Endothelial cell of umbilical vein (primary cell): ENCODE measurements around the gene EMX1. TPM values are rescaled to one million over a fixed set of nuclear protein-coding genes. Genes with fewer than 3 reads are reported as not detected.

Experiments used
- BruUV-seq: library from RNA; stranded (reverse); fragments of 400-500 nt; replicated peaks from 2 replicates; lab custom pipeline; 2021; lab: Mats Ljungman, UMichigan
- CTCF ChIA-PET: fragments of 300-600, 350-600 bp; sonication (Branson Sonifier 250); formaldehyde crosslinking; loops from one replicate; lab custom pipeline; 2021; ENCODE audit warnings: antibody characterized with exemption, inconsistent platforms; lab: Charles Lee
- POLR2A ChIA-PET: fragments of 300-600, 350-600 bp; sonication (Branson Sonifier 250); formaldehyde crosslinking; loops from one replicate; lab custom pipeline; 2021; ENCODE audit warnings: antibody characterized with exemption, inconsistent platforms; lab: Charles Lee
- DNase-seq: peaks from one replicate; pipeline ENCODE4 v3.0.0-alpha.2; 2011; ENCODE audit warnings: low read depth, low spot score
- FAIRE-seq: peaks from 2 replicates; lab custom pipeline; 2011; peaks lifted over from hg19 to GRCh38; lab: Jason Lieb, UNC
- H2AFZ ChIP-seq: 2 replicates; pipeline ENCODE4 v1.6.0; 2012; ENCODE audit warnings: low read depth, low read length, control low read depth, inconsistent platforms
- H3K27ac ChIP-seq: 2 replicates; pipeline ENCODE4 v1.5.1; 2011; ENCODE audit warnings: low read depth, mild to moderate bottlenecking, control low read depth, low read length, moderate library complexity; ENCODE audit not compliant: insufficient read depth
- H3K27me3 ChIP-seq, 2 experiments: 2 replicates each; pipeline versions ENCODE4 v1.6.0 to v1.6.1; 2011; ENCODE audit warnings: low read length in 2 of 2, mixed read lengths in 1 of 2; ENCODE audit not compliant: control insufficient read depth in 2 of 2, insufficient read depth in 2 of 2
- H3K36me3 ChIP-seq, 2 experiments: 2 replicates in 1 of 2; 3 replicates in 1 of 2; pipeline ENCODE4 v1.5.1; 2011; ENCODE audit warnings: low read length in 2 of 2, mild to moderate bottlenecking in 1 of 2, moderate library complexity in 1 of 2; ENCODE audit not compliant: control insufficient read depth in 2 of 2, insufficient read depth in 2 of 2; ENCODE audit errors: extremely low read depth in 1 of 2
- H3K4me1 ChIP-seq: 3 replicates; pipeline ENCODE4 v1.5.1; 2011; ENCODE audit warnings: mild to moderate bottlenecking, low read length; ENCODE audit not compliant: control insufficient read depth, insufficient read depth; ENCODE audit errors: extremely low read depth
- H3K4me2 ChIP-seq: 2 replicates; pipeline ENCODE4 v1.6.1; 2011; ENCODE audit warnings: low read length, control low read depth, mixed read lengths; ENCODE audit not compliant: insufficient read depth
- H3K4me3 ChIP-seq, 3 experiments: fragments of 200-600 bp in 1 of 3; sonication (generic), shearing (Covaris generic) in 1 of 3; replicated peaks in 1 of 3; 2 replicates each; pipeline ENCODE4 v1.5.1; 2011 to 2016; ENCODE audit warnings: control low read depth in 3 of 3, low read length in 3 of 3, mild to moderate bottlenecking in 2 of 3, inconsistent platforms in 1 of 3, low read depth in 1 of 3, moderate library complexity in 1 of 3; ENCODE audit not compliant: insufficient read depth in 1 of 3
- H3K79me2 ChIP-seq: 2 replicates; pipeline ENCODE4 v1.6.0; 2012; ENCODE audit warnings: low read length, inconsistent platforms; ENCODE audit not compliant: control insufficient read depth, insufficient read depth
- H3K9ac ChIP-seq: replicated peaks from 2 replicates; pipeline ENCODE3; 2011; ENCODE audit warnings: low read length, control low read depth; ENCODE audit not compliant: insufficient read depth; ENCODE audit errors: extremely low read depth
- H3K9me1 ChIP-seq: replicated peaks from 3 replicates; pipeline ENCODE4 v1.6.0; 2011; ENCODE audit warnings: mild to moderate bottlenecking, low read length; ENCODE audit not compliant: control insufficient read depth, insufficient read depth; ENCODE audit errors: extremely low read depth
- H3K9me3 ChIP-seq: replicated peaks from 2 replicates; pipeline ENCODE4 v1.5.1; 2012; ENCODE audit warnings: low read length, inconsistent platforms; ENCODE audit not compliant: control insufficient read depth, insufficient read depth
- H4K20me1 ChIP-seq: replicated peaks from 2 replicates; pipeline ENCODE3; 2011; ENCODE audit warnings: mild to moderate bottlenecking, low read length; ENCODE audit not compliant: control insufficient read depth, insufficient read depth; ENCODE audit errors: extremely low read depth
- CTCF ChIP-seq, 2 donors: IDR thresholded peaks; 1 replicate in 1 of 2; 2 replicates in 1 of 2; pipeline ENCODE4 v1.5.1; 2011; ENCODE audit warnings: low read length in 2 of 2, mild to moderate bottlenecking in 2 of 2, moderate library complexity in 2 of 2, control low read depth in 1 of 2, inconsistent platforms in 1 of 2, low read depth in 1 of 2; ENCODE audit not compliant: insufficient read depth in 1 of 2; ENCODE audit errors: extremely low read depth in 1 of 2
- EZH2 ChIP-seq: IDR thresholded peaks from 2 replicates; pipeline ENCODE4 v1.6.1; 2012; ENCODE audit warnings: borderline replicate concordance, low read depth, mild to moderate bottlenecking, moderate library complexity, low read length, inconsistent platforms; ENCODE audit not compliant: severe bottlenecking
- FOS ChIP-seq: IDR thresholded peaks from 2 replicates; pipeline ENCODE4 v1.6.1; 2011; ENCODE audit warnings: mild to moderate bottlenecking, low read length, moderate library complexity, borderline replicate concordance; ENCODE audit not compliant: insufficient read depth
- GATA2 ChIP-seq: IDR thresholded peaks from 2 replicates; pipeline ENCODE4 v1.7.0; 2011; ENCODE audit warnings: low read depth, mild to moderate bottlenecking, moderate library complexity, mixed read lengths, low read length; ENCODE audit not compliant: insufficient read length, insufficient read depth
- JUN ChIP-seq: IDR thresholded peaks from 2 replicates; pipeline ENCODE4 v1.6.1; 2011; ENCODE audit warnings: borderline replicate concordance, low read depth; ENCODE audit not compliant: insufficient read length, insufficient read depth
- MAX ChIP-seq: IDR thresholded peaks from 2 replicates; pipeline ENCODE4 v1.6.1; 2011; ENCODE audit not compliant: insufficient read depth, insufficient read length
- MYC ChIP-seq: IDR thresholded peaks from one replicate; pipeline ENCODE4 v1.6.1; 2011; ENCODE audit warnings: mild to moderate bottlenecking, low read depth, low read length
- POLR2A ChIP-seq: IDR thresholded peaks from 2 replicates; pipeline ENCODE4 v1.6.1; 2012; ENCODE audit warnings: low read depth, mild to moderate bottlenecking, control low read depth, low read length
- POLR2AphosphoS5 ChIP-seq: IDR thresholded peaks from 2 replicates; pipeline ENCODE4 v1.6.1; 2012; ENCODE audit warnings: low read depth, mild to moderate bottlenecking, control low read depth, low read length, moderate library complexity; ENCODE audit not compliant: insufficient read depth
- dilution Hi-C: fragments of 300-500 bp; cut with MboI; formaldehyde crosslinking; loops from one replicate; pipeline ENCODE4 v1.15.0; 2019; ENCODE audit warnings: low sequenced_read_pairs; ENCODE audit not compliant: extremely low pct_ligation_motif_present
- intact Hi-C: fragments of 100-400 bp; cut with micrococcal nuclease; formaldehyde crosslinking; loops from one replicate; pipeline ENCODE4 v1.10.0; 2022
- polyA plus RNA-seq, 4 experiments: library from polyadenylated mRNA; depleted of rRNA in 3 of 4; stranded (reverse) in 3 of 4; unstranded in 1 of 4; fragments of >200 nt; gene quantifications; 2 replicates each; pipeline versions ENCODE4 v1.2.1 to v1.2.3, GENCODE V29; 2011 to 2012; ENCODE audit warnings: missing spikeins in 1 of 4
- total RNA-seq: library from RNA; stranded (reverse); gene quantifications from 2 replicates; pipeline ENCODE4 v1.2.3, GENCODE V29; 2021

Gene EMX1
- total and polyA plus RNA-seq, 2 donors (not counting 3 experiments of a cell fraction or from before 2014, with no cell fraction given), result not detected

- intact Hi-C loops (no loop called here), dilution Hi-C loops (no loop called here)
- no peak for FAIRE-seq
- ChIA-PET POLR2A (no interaction called here), CTCF (interaction anchor here (0.8 to 2.0 kb wide), 5 partner anchors 10 to 101 kb away, joined by 3 to 30 read pairs (median 4); no protein-coding TSS in a partner anchor)
- H3K27ac ChIP-seq, result no peak overlapping the region
- H3K4me1 ChIP-seq, result no peaks in the 10 kb centered on the region
- no peaks in the 10 kb centered on the region for H3K79me2 ChIP-seq
- no peak for TF ChIP-seq GATA2
- no peak for TF ChIP-seq JUN
- no peak overlapping the region for H2AFZ ChIP-seq
- no peak for DNase-seq
- no peaks in the 10 kb centered on the region for H3K36me3 ChIP-seq
- H3K4me3 ChIP-seq, result no peak overlapping the region
- H3K9ac ChIP-seq, result no peak overlapping the region
- BruUV-seq, result no TSS peak
- H4K20me1 ChIP-seq, result no peaks in the 10 kb centered on the region
- no peaks in the 10 kb centered on the region for H3K9me3 ChIP-seq
- no peak overlapping the region for H3K4me2 ChIP-seq
- H3K9me1 ChIP-seq, result no peaks in the 10 kb centered on the region
- no peaks in the 10 kb centered on the region for H3K27me3 ChIP-seq
These were observed 46.8 kb downstream of the EMX1 start for GRCh38 chr2:72964146-72964525.

- Histone ChIP-seq H3K27me3 (no peaks in the 10 kb centered on the region), H3K9ac (no peak overlapping the region), H3K9me1 (no peaks in the 10 kb centered on the region), H3K79me2 (no peaks in the 10 kb centered on the region), H3K4me2 (no peak overlapping the region), H3K36me3 (no peaks in the 10 kb centered on the region), H3K4me3 (no peak overlapping the region), H4K20me1 (no peaks in the 10 kb centered on the region), H2AFZ (no peak overlapping the region), H3K4me1 (no peaks in the 10 kb centered on the region), H3K9me3 (no peaks in the 10 kb centered on the region), H3K27ac (no peak overlapping the region)
- BruUV-seq, result no TSS peak
- POLR2A ChIA-PET, result no interaction called here
- CTCF ChIA-PET, result no interaction called here
- TF ChIP-seq GATA2 (no peak), FOS (no peak), POLR2AphosphoS5 (no peak), JUN (no peak), POLR2A (no peak), MAX (no peak), CTCF (IDR thresholded peaks at IDR 0.05; ENCODE audit: extremely low read depth in 1 of 2, insufficient read depth in 1 of 2, low read depth in 1 of 2, low read length in 2 of 2) (no peak), MYC (no peak), EZH2 (no peak)
- DNase-seq (no peak), FAIRE-seq (no peak)
- intact Hi-C loops (no loop called here), dilution Hi-C loops (no loop called here)
These were observed 47.7 kb downstream of the EMX1 start for GRCh38 chr2:72965016-72965415.
